B cell (primary cell): ENCODE measurements around the gene SMAD9. TPM values are rescaled to one million over a fixed set of nuclear protein-coding genes. Genes with fewer than 3 reads are reported as not detected.

Experiments used
- ATAC-seq: fragments of 200-7000 bp; cut with Tn5 transposase; one replicate; pipeline ENCODE4 v1.10.0; 2021; ENCODE audit warnings: low read depth, mild to moderate bottlenecking, moderate number of reproducible peaks, moderate library complexity
- CTCF ChIA-PET: fragments of 350-600 bp; sonication (Branson Sonifier 250); formaldehyde crosslinking; loops from one replicate; lab custom pipeline; 2021; ENCODE audit warnings: antibody characterized with exemption, inconsistent platforms; lab: Charles Lee
- POLR2A ChIA-PET: fragments of 350-600 bp; sonication (Branson Sonifier 250); formaldehyde crosslinking; loops from one replicate; lab custom pipeline; 2021; ENCODE audit warnings: antibody characterized with exemption; lab: Charles Lee
- DNase-seq: peaks from one replicate; pipeline ENCODE4 v3.0.0; 2013
- H2AFZ ChIP-seq: 2 replicates; pipeline ENCODE4 v1.6.1; 2012; ENCODE audit warnings: mild to moderate bottlenecking, low read depth, low read length; ENCODE audit not compliant: insufficient read depth, poor library complexity, severe bottlenecking
- H3K27ac ChIP-seq, 2 donors: 1 replicate in 1 of 2; 2 replicates in 1 of 2; pipeline ENCODE4 v1.5.1; 2012 to 2013; ENCODE audit warnings: low read length in 2 of 2, mild to moderate bottlenecking in 2 of 2, moderate library complexity in 1 of 2
- H3K27me3 ChIP-seq, 4 experiments: fragments of 200-600 bp in 1 of 4; sonication (generic) in 1 of 4; replicated peaks in 1 of 4; 1 replicate in 2 of 4; 2 replicates in 2 of 4; pipeline versions ENCODE4 v1.6.1 to v1.7.0; 2013 to 2016; ENCODE audit warnings: low read length in 3 of 4, mild to moderate bottlenecking in 2 of 4, mixed read lengths in 1 of 4, moderate library complexity in 1 of 4; ENCODE audit not compliant: insufficient read depth in 4 of 4, control insufficient read depth in 3 of 4; ENCODE audit errors: control extremely low read depth in 1 of 4
- H3K36me3 ChIP-seq, 2 experiments: replicated peaks in 1 of 2; 1 replicate in 1 of 2; 2 replicates in 1 of 2; pipeline versions ENCODE4 v1.6.1 to v1.7.1; 2013; ENCODE audit warnings: low read length in 1 of 2; ENCODE audit not compliant: insufficient read depth in 2 of 2, control insufficient read depth in 1 of 2; ENCODE audit errors: control extremely low read depth in 1 of 2, extremely low read depth in 1 of 2
- H3K4me1 ChIP-seq, 2 donors: fragments of 200-600 bp in 1 of 2; sonication (generic) in 1 of 2; 1 replicate in 1 of 2; 2 replicates in 1 of 2; pipeline versions ENCODE4 v1.5.1 to v1.6.1; 2013 to 2017; ENCODE audit warnings: low read length in 2 of 2; ENCODE audit not compliant: control insufficient read depth in 2 of 2, insufficient read depth in 2 of 2
- H3K4me2 ChIP-seq: replicated peaks from 2 replicates; pipeline ENCODE3; 2012; ENCODE audit warnings: mild to moderate bottlenecking, low read depth, low read length; ENCODE audit not compliant: poor library complexity, severe bottlenecking
- H3K4me3 ChIP-seq, 5 experiments: fragments of 200-600 bp in 1 of 5; sonication (generic) in 1 of 5; 1 replicate in 3 of 5; 2 replicates in 2 of 5; pipeline versions ENCODE4 v1.5.1 to v1.7.0; 2011 to 2016; ENCODE audit warnings: low read length in 4 of 5, mild to moderate bottlenecking in 4 of 5, low read depth in 2 of 5, control low read depth in 1 of 5, moderate library complexity in 1 of 5; ENCODE audit not compliant: insufficient read depth in 1 of 5; ENCODE audit errors: control extremely low read depth in 1 of 5, extremely low read depth in 1 of 5
- H3K79me2 ChIP-seq: fragments of 200-600 bp; sonication (generic); one replicate; pipeline ENCODE4 v1.6.0; 2016; ENCODE audit warnings: low read length; ENCODE audit not compliant: control insufficient read depth, insufficient read depth
- H3K9ac ChIP-seq: fragments of 200-600 bp; sonication (generic); 2 replicates; pipeline ENCODE4 v1.6.1; 2017; ENCODE audit warnings: mild to moderate bottlenecking, low read length, moderate library complexity
- H3K9me3 ChIP-seq, 3 donors: one replicate each; pipeline versions ENCODE4 v1.6.1 to v1.7.1; 2013; ENCODE audit warnings: low read length in 2 of 3; ENCODE audit not compliant: control insufficient read depth in 2 of 3, insufficient read depth in 1 of 3; ENCODE audit errors: control extremely low read depth in 1 of 3
- H4K20me1 ChIP-seq: 2 replicates; pipeline ENCODE4 v1.6.0; 2012; ENCODE audit warnings: mild to moderate bottlenecking, low read length; ENCODE audit not compliant: insufficient read depth, control insufficient read depth, poor library complexity, severe bottlenecking
- H3K27ac Mint-ChIP-seq: one replicate; pipeline ENCODE4 v1.8.0; 2021; ENCODE audit warnings: mixed read lengths
- H3K27me3 Mint-ChIP-seq: one replicate; pipeline ENCODE4 v1.8.0; 2021; ENCODE audit warnings: mixed read lengths
- H3K4me1 Mint-ChIP-seq: one replicate; pipeline ENCODE4 v1.8.0; 2021; ENCODE audit warnings: mixed read lengths
- H3K4me3 Mint-ChIP-seq: one replicate; pipeline ENCODE4 v1.8.0; 2021; ENCODE audit warnings: mixed read lengths
- H3K9me3 Mint-ChIP-seq: one replicate; pipeline ENCODE4 v1.8.0; 2022; ENCODE audit warnings: mixed read lengths; ENCODE audit not compliant: insufficient read depth
- EZH2 ChIP-seq: IDR thresholded peaks from 2 replicates; pipeline ENCODE4 v1.6.1; 2012; ENCODE audit warnings: borderline replicate concordance, low read depth, mild to moderate bottlenecking, moderate library complexity, low read length; ENCODE audit not compliant: insufficient read depth, poor library complexity, severe bottlenecking
- WGBS: methylation state at CpG from one replicate; pipeline ENCODE4 v1.1.5; 2013; ENCODE audit warnings: missing lambda C conversion rate; ENCODE audit not compliant: insufficient coverage; 5-methylcytosine and 5-hydroxymethylcytosine counted together
- intact Hi-C: fragments of 100-400 bp; cut with micrococcal nuclease; formaldehyde crosslinking; loops from one replicate; pipeline ENCODE4 v1.10.0; 2022
- polyA plus RNA-seq: library from polyadenylated mRNA; depleted of rRNA; stranded (reverse); fragments of >200 nt; gene quantifications from 2 replicates; pipeline ENCODE4 v1.2.3, GENCODE V29; 2012
- total RNA-seq, 2 donors: library from RNA; stranded (reverse); fragments of 120-200 nt in 1 of 2; gene quantifications; 1 replicate in 1 of 2; 2 replicates in 1 of 2; pipeline versions ENCODE4 v1.2.3 to v1.2.4, GENCODE V29; 2013 to 2022
- TF ChIP-seq, protein P1 (sequence below): fragments of 200-600 bp; IDR thresholded peaks from one replicate; pipeline ENCODE4 v1.8.0; 2022; ENCODE audit warnings: antibody characterized with exemption, mild to moderate bottlenecking

The SMAD9 gene
- total and polyA plus RNA-seq, 2 donors (not counting 1 experiment from before 2014, with no cell fraction given) = not detected

DNA sequence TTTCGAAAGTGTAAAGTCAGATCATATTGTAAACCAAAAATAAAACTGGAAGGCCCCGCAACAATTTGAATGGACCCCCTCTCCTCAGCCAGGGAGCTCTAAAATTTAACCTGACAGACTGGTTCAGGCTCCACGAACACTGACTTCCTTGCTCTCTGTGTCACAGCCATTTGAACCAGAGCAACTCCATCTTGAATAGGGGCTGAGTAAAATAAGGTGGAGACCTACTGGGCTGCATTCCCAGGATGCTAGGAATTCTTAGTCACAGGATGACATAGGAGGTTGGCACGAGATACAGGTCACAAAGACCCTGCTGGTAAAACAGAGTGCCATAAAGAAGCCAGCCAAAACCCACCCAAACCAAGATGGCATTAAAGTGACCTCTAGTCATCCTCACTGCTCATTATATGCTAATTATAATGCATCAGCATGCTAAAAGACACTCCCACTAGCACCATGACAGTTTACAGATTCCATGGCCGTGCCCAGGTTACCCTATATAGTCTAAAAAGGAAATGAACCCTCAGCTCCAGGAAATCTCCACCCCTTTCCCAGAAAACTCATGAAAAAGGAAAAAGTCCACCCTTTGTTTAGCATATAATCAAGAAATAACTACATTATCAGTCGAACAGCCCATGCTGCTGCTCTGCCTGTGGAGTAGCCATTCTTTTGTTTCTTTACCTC is 57.9 kb downstream of the SMAD9 start:
- ChIA-PET POLR2A (no interaction called here), CTCF (no interaction called here)
- H3K4me2 ChIP-seq = no peak overlapping the region
- intact Hi-C loops = no loop called here
- H3K4me3 Mint-ChIP-seq = no peak overlapping the region
- 73% methylated on average over 2 of the region's 6 CpGs for WGBS
- no peaks in the 10 kb centered on the region for H3K79me2 ChIP-seq
- H2AFZ ChIP-seq = no peak overlapping the region
- peaks cover 0 to 10% (median 2%) of the 10 kb centered on the region in 4 experiments for H3K27me3 ChIP-seq
- no peaks in the 10 kb centered on the region for H3K4me1 ChIP-seq
- no peak overlapping the region for H3K9ac ChIP-seq
- no peak for TF ChIP-seq EZH2
- TF ChIP-seq, protein P1, sequence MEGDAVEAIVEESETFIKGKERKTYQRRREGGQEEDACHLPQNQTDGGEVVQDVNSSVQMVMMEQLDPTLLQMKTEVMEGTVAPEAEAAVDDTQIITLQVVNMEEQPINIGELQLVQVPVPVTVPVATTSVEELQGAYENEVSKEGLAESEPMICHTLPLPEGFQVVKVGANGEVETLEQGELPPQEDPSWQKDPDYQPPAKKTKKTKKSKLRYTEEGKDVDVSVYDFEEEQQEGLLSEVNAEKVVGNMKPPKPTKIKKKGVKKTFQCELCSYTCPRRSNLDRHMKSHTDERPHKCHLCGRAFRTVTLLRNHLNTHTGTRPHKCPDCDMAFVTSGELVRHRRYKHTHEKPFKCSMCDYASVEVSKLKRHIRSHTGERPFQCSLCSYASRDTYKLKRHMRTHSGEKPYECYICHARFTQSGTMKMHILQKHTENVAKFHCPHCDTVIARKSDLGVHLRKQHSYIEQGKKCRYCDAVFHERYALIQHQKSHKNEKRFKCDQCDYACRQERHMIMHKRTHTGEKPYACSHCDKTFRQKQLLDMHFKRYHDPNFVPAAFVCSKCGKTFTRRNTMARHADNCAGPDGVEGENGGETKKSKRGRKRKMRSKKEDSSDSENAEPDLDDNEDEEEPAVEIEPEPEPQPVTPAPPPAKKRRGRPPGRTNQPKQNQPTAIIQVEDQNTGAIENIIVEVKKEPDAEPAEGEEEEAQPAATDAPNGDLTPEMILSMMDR = no peak
- no peaks in the 10 kb centered on the region for H3K36me3 ChIP-seq
- H3K27ac Mint-ChIP-seq = no peak overlapping the region
- H3K9me3 ChIP-seq = no peaks in the 10 kb centered on the region
- H3K9me3 Mint-ChIP-seq = no peaks in the 10 kb centered on the region
- no peak overlapping the region for H3K4me3 ChIP-seq
- H3K27ac ChIP-seq = no peak overlapping the region
- peaks cover 35% of the 10 kb centered on the region for H3K27me3 Mint-ChIP-seq
- no peaks in the 10 kb centered on the region for H4K20me1 ChIP-seq
- ATAC-seq (no peak), DNase-seq (no peak)
- no peaks in the 10 kb centered on the region for H3K4me1 Mint-ChIP-seq

DNA sequence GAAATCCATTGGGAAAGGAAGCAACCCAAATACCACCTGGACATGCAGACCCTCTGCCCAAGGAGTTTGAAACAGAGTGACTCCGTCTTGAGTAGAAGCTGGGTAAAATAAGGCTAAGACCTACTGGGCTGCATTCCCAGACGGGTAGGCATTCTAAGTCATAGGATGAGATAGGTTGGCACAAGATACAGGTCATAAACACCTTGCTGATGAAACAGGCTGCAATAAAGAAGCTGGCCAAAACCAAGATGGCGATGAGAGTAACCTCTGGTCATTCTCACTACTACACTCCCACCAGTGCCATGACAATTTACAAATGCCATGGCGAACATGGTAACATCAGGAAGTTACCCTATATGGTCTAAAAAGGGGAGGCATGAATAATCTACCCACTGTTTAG is 60.8 kb downstream of the SMAD9 start:
- no peak for TF ChIP-seq EZH2
- TF ChIP-seq, protein P1 = no peak
- Mint-ChIP-seq H3K27ac (no peak overlapping the region), H3K4me1 (no peaks in the 10 kb centered on the region), H3K9me3 (no peaks in the 10 kb centered on the region), H3K27me3 (peaks cover 25% of the 10 kb centered on the region), H3K4me3 (no peak overlapping the region)
- Histone ChIP-seq H4K20me1 (no peaks in the 10 kb centered on the region), H2AFZ (no peak overlapping the region), H3K4me2 (no peak overlapping the region), H3K9ac (no peak overlapping the region), H3K36me3 (no peaks in the 10 kb centered on the region), H3K27me3 (peaks cover 0 to 10% (median 2%) of the 10 kb centered on the region in 4 experiments), H3K27ac (no peak overlapping the region), H3K79me2 (no peaks in the 10 kb centered on the region), H3K9me3 (no peaks in the 10 kb centered on the region), H3K4me1 (no peaks in the 10 kb centered on the region), H3K4me3 (no peak overlapping the region)
- intact Hi-C loops = loop anchor here (2.0 kb wide), 1 partner anchor 122 kb away; no protein-coding TSS in a partner anchor
- POLR2A ChIA-PET = no interaction called here
- ATAC-seq (no peak), DNase-seq (no peak)
- CTCF ChIA-PET = interaction anchor here (0.8 to 3.1 kb wide), 4 partner anchors 8 to 123 kb away, joined by 3 to 15 read pairs (median 8); no protein-coding TSS in a partner anchor
- no CpG with 5 or more reads among the region's 4 CpGs for WGBS
